Smooth muscle cell of bladder (primary cell): ENCODE data around the gene GKN1. TPM values are rescaled to one million over a fixed set of nuclear protein-coding genes. Genes with fewer than 3 reads are reported as not detected.

Source experiments
- total RNA-seq: library from RNA; depleted of rRNA; stranded (reverse); fragments of >200 nt; gene quantifications from 2 replicates; pipeline ENCODE4 v1.2.3, GENCODE V29; 2014

Gene GKN1
- total RNA-seq: not detected in 2 replicates

DNA sequence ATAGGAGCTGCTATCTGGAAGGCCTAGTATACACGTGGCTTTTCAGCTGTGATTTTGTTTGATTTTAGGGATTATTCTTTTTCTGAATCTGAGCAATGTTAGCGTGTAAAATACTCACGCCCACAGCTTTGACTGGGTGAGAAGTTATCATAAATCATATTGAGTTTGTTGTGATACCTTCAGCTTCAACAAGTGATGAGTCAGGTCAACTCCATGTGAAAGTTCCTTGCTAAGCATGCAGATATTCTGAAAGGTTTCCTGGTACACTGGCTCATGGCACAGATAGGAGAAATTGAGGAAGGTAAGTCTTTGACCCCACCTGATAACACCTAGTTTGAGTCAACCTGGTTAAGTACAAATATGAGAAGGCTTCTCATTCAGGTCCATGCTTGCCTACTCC is at the start of gene GKN1:
Gene GKN1 (plus strand): TSS at position 386 of the 400 bp plus-strand sequence. CDS start 42 bp downstream, outside the sequence.

DNA sequence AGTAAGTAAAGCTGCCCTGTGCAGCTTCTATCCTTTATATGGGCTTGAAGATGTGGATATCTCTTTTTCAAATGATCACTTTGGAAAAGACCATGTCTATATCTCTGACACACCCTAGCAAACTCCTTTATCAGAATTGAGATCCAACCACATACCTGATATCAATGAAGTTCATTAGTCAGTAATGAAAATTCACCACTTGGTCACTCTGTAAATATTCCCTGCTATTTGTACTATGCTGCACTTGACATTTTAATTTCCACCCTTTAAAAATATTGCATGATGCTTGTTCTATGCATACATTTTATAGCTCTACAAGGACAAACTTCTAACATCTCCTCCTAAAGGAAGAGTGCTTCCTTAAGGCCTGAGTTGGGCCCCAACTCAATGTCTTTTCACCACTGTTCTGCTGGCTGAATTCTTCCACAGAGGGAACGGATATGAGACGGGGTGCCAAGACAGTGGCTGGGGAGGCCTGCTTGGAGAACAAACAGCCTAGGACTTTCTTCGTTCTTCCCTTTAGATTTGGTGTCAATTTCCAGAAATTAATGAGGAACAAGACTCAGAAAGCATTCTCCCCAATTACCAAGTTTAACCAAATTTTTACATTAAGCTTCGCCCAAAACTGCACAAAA is 21.4 kb upstream of the GKN1 start, which contains the start of gene GKN2:
Gene GKN2 (minus strand): TSS at position 7 of the 635 bp plus-strand sequence. CDS start 32 bp downstream, outside the sequence.

DNA sequence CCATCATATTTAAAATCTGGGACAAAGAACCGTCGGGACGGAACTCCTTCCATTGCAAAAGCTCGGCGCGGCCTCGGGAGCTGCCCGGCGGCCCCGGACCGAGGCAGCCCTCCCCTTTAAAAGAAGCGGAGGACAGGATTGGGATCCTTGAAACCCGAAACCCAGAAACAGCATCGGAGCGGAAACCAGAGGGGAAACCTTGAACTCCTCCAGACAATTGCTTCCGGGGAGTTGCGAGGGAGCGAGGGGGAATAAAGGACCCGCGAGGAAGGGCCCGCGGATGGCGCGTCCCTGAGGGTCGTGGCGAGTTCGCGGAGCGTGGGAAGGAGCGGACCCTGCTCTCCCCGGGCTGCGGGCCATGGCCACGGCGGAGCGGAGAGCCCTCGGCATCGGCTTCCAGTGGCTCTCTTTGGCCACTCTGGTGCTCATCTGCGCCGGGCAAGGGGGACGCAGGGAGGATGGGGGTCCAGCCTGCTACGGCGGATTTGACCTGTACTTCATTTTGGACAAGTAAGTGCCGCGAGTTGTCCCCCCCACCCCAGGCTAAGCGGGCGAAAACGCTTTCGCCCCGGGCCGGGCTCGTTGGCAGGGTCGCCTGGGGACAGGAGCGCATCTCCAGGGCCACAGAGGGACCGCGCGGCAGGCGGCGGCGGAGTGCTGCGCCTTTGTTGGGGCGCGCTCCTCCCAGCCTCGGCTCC is 38.9 kb downstream of the GKN1 start, which contains the start of gene ANTXR1:
Gene ANTXR1 (plus strand): TSS at position 38 of the 698 bp plus-strand sequence. CDS start 321 bp downstream, at position 359.

Other genes starting within 250 kb of the GKN1 start
- 0.14 and 0.28 TPM in 2 replicates for gene ARHGAP25, start 239.8 kb upstream of the GKN1 start, total RNA-seq
- not detected in 2 replicates for gene BMP10, start 103.2 kb upstream of the GKN1 start, total RNA-seq
- not detected in 2 replicates for gene GKN2, start 21.7 kb upstream of the GKN1 start, total RNA-seq
- gene ANTXR1, start 38.5 kb downstream of the GKN1 start, total RNA-seq: 262 and 309 TPM in 2 replicates